Measurements from ENCODE around the gene NOP14. TPM values are rescaled to one million over a fixed set of nuclear protein-coding genes. Genes with fewer than 3 reads are reported as not detected.

NOP14 gene
- total and polyA plus RNA-seq, 2 donors (not counting 1 experiment from before 2014, with no cell fraction given): 9.1 to 30.4 TPM

DNA sequence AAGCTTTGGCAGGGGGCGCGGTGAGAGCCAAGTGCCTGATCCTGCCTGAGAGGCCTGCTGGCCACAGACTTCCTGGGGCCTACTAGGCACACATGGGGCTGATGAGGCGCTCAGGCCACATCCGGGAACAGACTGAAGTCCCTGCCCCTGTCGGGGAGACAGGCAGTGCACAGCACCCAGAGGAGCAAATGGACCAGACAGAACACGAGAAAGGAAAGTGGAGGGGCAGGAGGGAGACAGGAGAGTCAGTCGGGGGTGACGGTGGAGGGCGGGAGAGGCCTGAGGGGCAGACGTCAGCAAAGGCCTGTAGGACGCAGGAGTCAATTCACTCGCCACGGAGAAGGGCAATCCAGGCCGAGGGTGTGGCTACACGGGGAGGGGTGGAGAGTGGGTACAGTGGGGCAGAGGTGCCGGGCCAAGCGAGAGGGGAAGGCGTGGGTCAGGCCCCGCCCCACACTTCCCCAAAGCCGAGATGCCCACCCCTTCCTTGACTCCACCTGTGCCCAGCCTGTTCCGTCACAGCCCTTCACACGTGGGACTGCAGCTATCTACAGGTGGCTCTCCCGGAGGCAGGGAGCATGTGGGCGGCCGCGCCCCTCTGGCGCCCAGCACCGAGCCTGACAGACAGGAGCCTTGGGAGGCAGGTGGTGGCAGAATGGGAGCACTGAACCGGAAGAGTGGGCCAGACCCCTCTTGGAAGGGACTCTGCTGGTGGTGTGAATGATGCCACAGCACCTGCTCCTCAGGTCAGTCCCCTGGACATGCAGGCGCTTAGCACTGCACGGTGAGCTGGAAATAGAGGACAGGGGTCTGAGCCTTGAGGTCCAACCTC lies 20.5 kb downstream of the NOP14 start:
- intact Hi-C loops (cut with micrococcal nuclease): no loop called here
- no peaks in the 10 kb centered on the region for H3K9me3 Mint-ChIP-seq (ENCODE audit: insufficient read depth)
- H3K4me1 Mint-ChIP-seq: peaks cover 4% of the 10 kb centered on the region
- peaks cover 2 to 89% of the 10 kb centered on the region in 2 experiments for H3K36me3 ChIP-seq (replicated peaks in 1 of 2; ENCODE audit: control extremely low read depth in 1 of 2, control insufficient read depth in 1 of 2, extremely low read depth in 1 of 2, insufficient read depth in 2 of 2, low read length in 1 of 2)
- no peak overlapping the region for H3K4me3 ChIP-seq (ENCODE audit: control extremely low read depth in 1 of 5, extremely low read depth in 1 of 5, insufficient read depth in 1 of 5, low read depth in 2 of 5, low read length in 4 of 5)
- H3K9me3 ChIP-seq (ENCODE audit: control extremely low read depth in 1 of 3, control insufficient read depth in 2 of 3, insufficient read depth in 1 of 3, low read length in 2 of 3): no peaks in the 10 kb centered on the region
- no peak for TF ChIP-seq EZH2 (IDR thresholded peaks at IDR 0.05; ENCODE audit: borderline replicate concordance, insufficient read depth, low read depth, low read length, poor library complexity, severe bottlenecking)
- TF ChIP-seq, protein P1, sequence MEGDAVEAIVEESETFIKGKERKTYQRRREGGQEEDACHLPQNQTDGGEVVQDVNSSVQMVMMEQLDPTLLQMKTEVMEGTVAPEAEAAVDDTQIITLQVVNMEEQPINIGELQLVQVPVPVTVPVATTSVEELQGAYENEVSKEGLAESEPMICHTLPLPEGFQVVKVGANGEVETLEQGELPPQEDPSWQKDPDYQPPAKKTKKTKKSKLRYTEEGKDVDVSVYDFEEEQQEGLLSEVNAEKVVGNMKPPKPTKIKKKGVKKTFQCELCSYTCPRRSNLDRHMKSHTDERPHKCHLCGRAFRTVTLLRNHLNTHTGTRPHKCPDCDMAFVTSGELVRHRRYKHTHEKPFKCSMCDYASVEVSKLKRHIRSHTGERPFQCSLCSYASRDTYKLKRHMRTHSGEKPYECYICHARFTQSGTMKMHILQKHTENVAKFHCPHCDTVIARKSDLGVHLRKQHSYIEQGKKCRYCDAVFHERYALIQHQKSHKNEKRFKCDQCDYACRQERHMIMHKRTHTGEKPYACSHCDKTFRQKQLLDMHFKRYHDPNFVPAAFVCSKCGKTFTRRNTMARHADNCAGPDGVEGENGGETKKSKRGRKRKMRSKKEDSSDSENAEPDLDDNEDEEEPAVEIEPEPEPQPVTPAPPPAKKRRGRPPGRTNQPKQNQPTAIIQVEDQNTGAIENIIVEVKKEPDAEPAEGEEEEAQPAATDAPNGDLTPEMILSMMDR (IDR thresholded peaks at IDR 0.05): no peak
- no peaks in the 10 kb centered on the region for H3K4me1 ChIP-seq (ENCODE audit: control insufficient read depth in 2 of 2, insufficient read depth in 2 of 2, low read length in 2 of 2)
- no peak overlapping the region for H3K4me3 Mint-ChIP-seq
- WGBS (ENCODE audit: insufficient coverage): 86% methylated on average over 28 of the region's 31 CpGs
- no peaks in the 10 kb centered on the region for H3K79me2 ChIP-seq (ENCODE audit: control insufficient read depth, insufficient read depth, low read length)
- no peak overlapping the region for H2AFZ ChIP-seq (ENCODE audit: insufficient read depth, low read depth, low read length, poor library complexity, severe bottlenecking)
- no peak overlapping the region for H3K9ac ChIP-seq (ENCODE audit: low read length)
- POLR2A ChIA-PET: no interaction called here
- CTCF ChIA-PET: no interaction called here
- no peak for ATAC-seq (ENCODE audit: low read depth)
- H3K27ac Mint-ChIP-seq: peak overlapping the region; percentile 15
- no peaks in the 10 kb centered on the region for H3K27me3 ChIP-seq (replicated peaks in 1 of 4; ENCODE audit: control extremely low read depth in 1 of 4, control insufficient read depth in 3 of 4, insufficient read depth in 4 of 4, low read length in 3 of 4)
- H3K27ac ChIP-seq (ENCODE audit: low read length in 2 of 2): no peak overlapping the region
- no peak for DNase-seq
- H4K20me1 ChIP-seq (ENCODE audit: control insufficient read depth, insufficient read depth, low read length, poor library complexity, severe bottlenecking): peaks cover 7% of the 10 kb centered on the region
- H3K4me2 ChIP-seq (replicated peaks; ENCODE audit: low read depth, low read length, poor library complexity, severe bottlenecking): no peak overlapping the region
- no peaks in the 10 kb centered on the region for H3K27me3 Mint-ChIP-seq

DNA sequence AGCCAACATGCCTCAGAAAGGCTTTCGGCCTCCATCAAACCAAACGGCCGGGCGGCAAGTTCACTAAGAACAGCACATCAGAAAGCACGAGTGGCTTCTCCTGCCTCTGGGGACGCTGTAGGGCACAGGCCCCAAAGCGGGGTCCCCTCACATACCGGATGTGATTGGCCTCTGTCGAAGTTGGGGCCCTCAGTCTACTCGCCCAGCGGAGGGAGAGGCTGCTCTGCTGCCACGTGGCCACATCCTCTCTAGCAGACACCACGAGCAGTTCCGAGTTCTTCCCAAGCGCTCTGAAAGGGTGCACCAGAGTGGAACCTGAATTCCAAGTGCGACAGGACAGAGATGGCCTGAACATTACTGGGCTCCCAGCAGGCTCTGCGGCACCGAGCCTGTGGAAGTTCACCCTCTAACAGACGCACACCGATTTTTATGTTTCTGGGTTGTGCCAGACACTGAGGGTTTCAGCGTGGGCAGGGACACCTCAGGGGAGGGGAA lies 21.1 kb downstream of the NOP14 start:
- H3K4me1 ChIP-seq (ENCODE audit: control insufficient read depth in 2 of 2, insufficient read depth in 2 of 2, low read length in 2 of 2): peaks cover 0 to 4% of the 10 kb centered on the region in 2 donors
- H3K4me1 Mint-ChIP-seq: peaks cover 9% of the 10 kb centered on the region
- no peaks in the 10 kb centered on the region for H3K9me3 Mint-ChIP-seq (ENCODE audit: insufficient read depth)
- H3K27me3 ChIP-seq (replicated peaks in 1 of 4; ENCODE audit: control extremely low read depth in 1 of 4, control insufficient read depth in 3 of 4, insufficient read depth in 4 of 4, low read length in 3 of 4): no peaks in the 10 kb centered on the region
- no peak for DNase-seq
- ChIA-PET CTCF (no interaction called here), POLR2A (no interaction called here)
- no peak overlapping the region for H3K9ac ChIP-seq (ENCODE audit: low read length)
- no peaks in the 10 kb centered on the region for H3K9me3 ChIP-seq (ENCODE audit: control extremely low read depth in 1 of 3, control insufficient read depth in 2 of 3, insufficient read depth in 1 of 3, low read length in 2 of 3)
- H3K4me3 Mint-ChIP-seq: no peak overlapping the region
- H3K79me2 ChIP-seq (ENCODE audit: control insufficient read depth, insufficient read depth, low read length): no peaks in the 10 kb centered on the region
- no peak overlapping the region for H3K4me3 ChIP-seq (ENCODE audit: control extremely low read depth in 1 of 5, extremely low read depth in 1 of 5, insufficient read depth in 1 of 5, low read depth in 2 of 5, low read length in 4 of 5)
- intact Hi-C loops (cut with micrococcal nuclease): no loop called here
- ATAC-seq (ENCODE audit: low read depth): no peak
- H2AFZ ChIP-seq (ENCODE audit: insufficient read depth, low read depth, low read length, poor library complexity, severe bottlenecking): no peak overlapping the region
- H3K27ac ChIP-seq (ENCODE audit: low read length in 2 of 2): no peak overlapping the region
- H4K20me1 ChIP-seq (ENCODE audit: control insufficient read depth, insufficient read depth, low read length, poor library complexity, severe bottlenecking): peaks cover 7% of the 10 kb centered on the region
- no peaks in the 10 kb centered on the region for H3K27me3 Mint-ChIP-seq
- peak overlapping the region; percentile 15 for H3K27ac Mint-ChIP-seq
- TF ChIP-seq, protein P1 (IDR thresholded peaks at IDR 0.05): no peak
- TF ChIP-seq EZH2 (IDR thresholded peaks at IDR 0.05; ENCODE audit: borderline replicate concordance, insufficient read depth, low read depth, low read length, poor library complexity, severe bottlenecking): no peak
- peaks cover 0 to 86% of the 10 kb centered on the region in 2 experiments for H3K36me3 ChIP-seq (replicated peaks in 1 of 2; ENCODE audit: control extremely low read depth in 1 of 2, control insufficient read depth in 1 of 2, extremely low read depth in 1 of 2, insufficient read depth in 2 of 2, low read length in 1 of 2)
- H3K4me2 ChIP-seq (replicated peaks; ENCODE audit: low read depth, low read length, poor library complexity, severe bottlenecking): no peak overlapping the region
- WGBS (ENCODE audit: insufficient coverage): 92% methylated on average over 21 of the region's 21 CpGs
